Chondrocyte (in vitro differentiated cells): ENCODE measurements around the gene GNG7. TPM values are rescaled to one million over a fixed set of nuclear protein-coding genes. Genes with fewer than 3 reads are reported as not detected.

Experiments used
- DNase-seq: peaks from one replicate; pipeline ENCODE4 v3.0.0; 2021; ENCODE audit warnings: mixed read lengths, low spot score
- H3K27ac Mint-ChIP-seq: one replicate; pipeline ENCODE4 v1.8.0; 2021; ENCODE audit warnings: mild to moderate bottlenecking, moderate library complexity, mixed read lengths; ENCODE audit not compliant: unreplicated experiment
- H3K27me3 Mint-ChIP-seq: 2 replicates; pipeline ENCODE4 v1.8.0; 2021; ENCODE audit warnings: low read depth, mixed read lengths
- H3K36me3 Mint-ChIP-seq: 2 replicates; pipeline ENCODE4 v1.8.0; 2021; ENCODE audit warnings: low read depth, mixed read lengths
- H3K4me1 Mint-ChIP-seq: 2 replicates; pipeline ENCODE4 v1.8.0; 2021; ENCODE audit warnings: low read depth, mild to moderate bottlenecking, mixed read lengths
- H3K4me3 Mint-ChIP-seq: one replicate; pipeline ENCODE4 v1.8.0; 2021; ENCODE audit warnings: mild to moderate bottlenecking, moderate library complexity, mixed read lengths; ENCODE audit not compliant: unreplicated experiment
- H3K9me3 Mint-ChIP-seq: 2 replicates; pipeline ENCODE4 v1.8.0; 2021; ENCODE audit warnings: low read depth, mixed read lengths
- total RNA-seq: library from RNA; stranded (reverse); gene quantifications from 3 replicates; pipeline ENCODE4 v1.2.1, GENCODE V29; 2021
- TF ChIP-seq, protein P1 (sequence below): fragments of 200-600 bp; sonication (generic); IDR thresholded peaks from 2 replicates; pipeline ENCODE4 v1.5.0; 2021; ENCODE audit warnings: antibody characterized with exemption, mild to moderate bottlenecking, moderate library complexity

Gene GNG7
- total RNA-seq, 1 donor from 2014 or later = 1.9 TPM

DNA sequence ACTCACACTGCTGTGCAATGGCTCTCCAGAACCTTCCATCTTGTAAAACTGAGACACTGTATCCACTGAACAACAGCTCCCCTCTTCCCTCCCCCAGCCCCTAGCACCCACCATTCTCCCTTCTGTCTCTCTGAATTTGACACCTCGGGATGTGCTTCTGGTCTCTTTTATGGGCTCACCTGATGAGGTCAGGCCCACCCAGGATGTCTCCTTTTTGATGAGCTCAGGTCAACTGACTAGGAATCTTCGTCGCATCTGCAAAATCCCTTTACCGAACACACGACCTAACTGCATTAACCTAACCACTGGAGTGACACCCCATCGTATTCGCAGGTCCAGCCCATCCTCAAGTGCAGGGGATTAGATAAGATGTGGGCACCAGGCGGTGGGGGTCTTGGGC lies 73.9 kb downstream of the GNG7 start:
- no peak for DNase-seq
- no peak overlapping the region for H3K4me3 Mint-ChIP-seq
- peak overlapping the region; percentile 100 for H3K27ac Mint-ChIP-seq
- H3K9me3 Mint-ChIP-seq = peaks cover 20% of the 10 kb centered on the region
- H3K4me1 Mint-ChIP-seq = peaks cover 42% of the 10 kb centered on the region
- H3K36me3 Mint-ChIP-seq = peaks cover 5% of the 10 kb centered on the region
- TF ChIP-seq, protein P1, sequence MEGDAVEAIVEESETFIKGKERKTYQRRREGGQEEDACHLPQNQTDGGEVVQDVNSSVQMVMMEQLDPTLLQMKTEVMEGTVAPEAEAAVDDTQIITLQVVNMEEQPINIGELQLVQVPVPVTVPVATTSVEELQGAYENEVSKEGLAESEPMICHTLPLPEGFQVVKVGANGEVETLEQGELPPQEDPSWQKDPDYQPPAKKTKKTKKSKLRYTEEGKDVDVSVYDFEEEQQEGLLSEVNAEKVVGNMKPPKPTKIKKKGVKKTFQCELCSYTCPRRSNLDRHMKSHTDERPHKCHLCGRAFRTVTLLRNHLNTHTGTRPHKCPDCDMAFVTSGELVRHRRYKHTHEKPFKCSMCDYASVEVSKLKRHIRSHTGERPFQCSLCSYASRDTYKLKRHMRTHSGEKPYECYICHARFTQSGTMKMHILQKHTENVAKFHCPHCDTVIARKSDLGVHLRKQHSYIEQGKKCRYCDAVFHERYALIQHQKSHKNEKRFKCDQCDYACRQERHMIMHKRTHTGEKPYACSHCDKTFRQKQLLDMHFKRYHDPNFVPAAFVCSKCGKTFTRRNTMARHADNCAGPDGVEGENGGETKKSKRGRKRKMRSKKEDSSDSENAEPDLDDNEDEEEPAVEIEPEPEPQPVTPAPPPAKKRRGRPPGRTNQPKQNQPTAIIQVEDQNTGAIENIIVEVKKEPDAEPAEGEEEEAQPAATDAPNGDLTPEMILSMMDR = no peak
- H3K27me3 Mint-ChIP-seq = no peaks in the 10 kb centered on the region

DNA sequence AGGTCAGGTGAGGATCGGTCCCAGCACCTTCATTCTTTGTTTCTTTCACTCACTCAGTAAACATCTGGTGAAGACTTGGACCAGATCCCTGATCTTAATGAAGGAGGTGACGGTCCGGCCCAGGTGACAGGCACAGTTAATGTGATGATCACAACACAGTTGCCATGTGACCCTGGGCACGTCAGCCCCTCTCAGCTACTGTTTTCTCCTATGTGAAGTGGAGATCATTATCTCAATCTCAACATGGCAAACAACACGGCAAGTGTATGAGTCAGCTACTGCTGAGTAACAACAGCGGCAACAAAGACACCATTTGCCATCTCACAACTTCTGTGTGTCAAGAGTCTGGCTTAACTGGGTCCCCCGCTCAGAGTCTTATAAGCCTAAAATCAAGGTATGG lies 74.6 kb downstream of the GNG7 start:
- Mint-ChIP-seq H3K4me1 (peaks cover 42% of the 10 kb centered on the region), H3K27me3 (no peaks in the 10 kb centered on the region), H3K4me3 (peak overlapping the region; percentile 12), H3K9me3 (peaks cover 20% of the 10 kb centered on the region), H3K27ac (peak overlapping the region; percentile 100), H3K36me3 (peaks cover 5% of the 10 kb centered on the region)
- TF ChIP-seq, protein P1 = no peak
- no peak for DNase-seq

DNA sequence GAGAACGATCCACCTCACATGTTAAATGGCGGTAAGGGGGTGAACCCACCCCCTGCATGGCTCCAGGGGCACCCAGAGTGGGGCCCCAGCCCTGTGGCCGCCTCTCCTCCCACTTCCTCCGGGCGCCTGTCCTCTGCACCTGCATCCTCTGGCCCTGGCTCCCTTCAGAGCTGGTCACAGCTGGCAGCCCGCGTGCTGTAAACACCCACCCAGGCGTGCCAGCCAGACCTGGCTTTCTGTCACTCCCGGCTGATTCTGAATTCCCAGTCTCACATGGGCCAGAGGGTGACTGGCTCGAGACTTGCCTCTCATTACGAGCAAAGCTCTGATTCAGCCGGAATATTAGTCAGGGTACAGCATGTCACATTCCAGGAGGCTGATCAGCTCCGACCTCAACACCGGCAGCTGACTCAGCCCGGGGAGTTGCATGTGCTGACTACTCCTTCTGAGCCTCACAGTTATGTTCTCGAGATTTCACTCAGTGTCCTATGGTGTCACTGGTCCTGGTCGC lies 75.1 kb downstream of the GNG7 start:
- Mint-ChIP-seq H3K4me3 (peak overlapping the region; percentile 47), H3K27ac (peak overlapping the region; percentile 100), H3K9me3 (peaks cover 20% of the 10 kb centered on the region), H3K4me1 (peaks cover 42% of the 10 kb centered on the region), H3K27me3 (no peaks in the 10 kb centered on the region), H3K36me3 (peaks cover 5% of the 10 kb centered on the region)
- TF ChIP-seq, protein P1 = no peak
- DNase-seq = no peak

DNA sequence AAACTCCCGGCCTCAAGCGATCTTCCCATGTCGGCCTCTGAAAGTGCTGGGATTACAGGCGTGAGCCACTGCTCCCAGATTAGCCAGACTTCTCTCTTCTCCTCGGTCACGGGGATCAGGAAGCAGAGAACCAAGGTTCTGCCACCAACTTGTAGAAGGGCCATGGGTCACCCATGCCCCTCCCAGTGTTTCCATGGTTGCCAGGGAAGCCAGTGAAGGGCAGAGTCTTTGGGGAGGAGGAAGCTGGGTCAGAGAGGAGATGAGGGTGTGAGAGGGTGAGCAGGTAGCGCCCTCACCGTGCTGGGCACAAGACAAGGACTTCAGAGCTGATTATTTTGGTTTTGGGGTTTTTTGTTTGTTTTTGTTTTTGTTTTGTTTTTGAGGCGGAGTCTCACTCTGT lies 77.1 kb downstream of the GNG7 start:
- H3K36me3 Mint-ChIP-seq = peaks cover 5% of the 10 kb centered on the region
- H3K4me3 Mint-ChIP-seq = no peak overlapping the region

GRCh38 chr19:2624537-2625091 lies 77.9 kb downstream of the GNG7 start:
- Mint-ChIP-seq H3K9me3 (peaks cover 13% of the 10 kb centered on the region), H3K36me3 (peaks cover 5% of the 10 kb centered on the region), H3K4me1 (peaks cover 51% of the 10 kb centered on the region), H3K4me3 (no peak overlapping the region), H3K27me3 (no peaks in the 10 kb centered on the region), H3K27ac (peak overlapping the region; percentile 83)
- TF ChIP-seq, protein P1 = peak; percentile 56
- no peak for DNase-seq

More for the DNA sequence above, 77.1 kb downstream of the GNG7 start:
- Mint-ChIP-seq H3K27me3 (no peaks in the 10 kb centered on the region), H3K9me3 (peaks cover 13% of the 10 kb centered on the region), H3K4me1 (peaks cover 48% of the 10 kb centered on the region), H3K27ac (peak overlapping the region; percentile 83)
- TF ChIP-seq, protein P1 = no peak
- DNase-seq = no peak
